Activated CD4-positive, alpha-beta T cell treated with anti-CD3 and anti-CD28 coated beads, Interleukin-2, amount 50 U/mL, for 48 hours (primary cell): ENCODE results near the gene ARFIP1.
"Not testable (repeated sequence)": the region's sequence is repeated elsewhere in the genome, so short reads cannot be mapped to it uniquely, and the experiment has no call there.

ENCODE experiments used
- DNase-seq, 2 experiments: peaks; one replicate each; pipeline ENCODE4 v3.0.0-alpha.2; 2020

The ARFIP1 gene

GRCh38 chr4:152785639-152786615 lies 6.2 kb downstream of the ARFIP1 start:
- no peak for DNase-seq

GRCh38 chr4:152786627-152787026 lies 6.9 kb downstream of the ARFIP1 start:
- DNase-seq, result no peak

- no peak for DNase-seq
Observed at GRCh38 chr4:152795891-152796290, 16.1 kb downstream of the ARFIP1 start.

GRCh38 chr4:152803541-152803940 lies 23.8 kb downstream of the ARFIP1 start:
- DNase-seq, result no peak

GRCh38 chr4:152805071-152805650 lies 25.4 kb downstream of the ARFIP1 start:
- DNase-seq, result no peak

GRCh38 chr4:152805818-152806217 lies 26.1 kb downstream of the ARFIP1 start:
- DNase-seq, result no peak

GRCh38 chr4:152806501-152807125 lies 26.9 kb downstream of the ARFIP1 start:
- DNase-seq, result no peak

GRCh38 chr4:152807294-152807829 lies 27.6 kb downstream of the ARFIP1 start:
- DNase-seq, result no peak

- no peak for DNase-seq
Observed at GRCh38 chr4:152808670-152809069, 28.9 kb downstream of the ARFIP1 start.

GRCh38 chr4:152810715-152811287 lies 31.0 kb downstream of the ARFIP1 start:
- DNase-seq, result no peak

- DNase-seq, result no peak
Observed at GRCh38 chr4:152815078-152815477, 35.3 kb downstream of the ARFIP1 start.

- DNase-seq, result no peak
Observed at GRCh38 chr4:152817331-152817730, 37.6 kb downstream of the ARFIP1 start.

- DNase-seq, result no peak
Observed at GRCh38 chr4:152819026-152819645, 39.4 kb downstream of the ARFIP1 start.

GRCh38 chr4:152820073-152820472 lies 40.3 kb downstream of the ARFIP1 start:
- no peak for DNase-seq

GRCh38 chr4:152822323-152822722 lies 42.6 kb downstream of the ARFIP1 start:
- DNase-seq, result no peak

- no peak for DNase-seq
Observed at GRCh38 chr4:152824561-152824960, 44.8 kb downstream of the ARFIP1 start.

- no peak for DNase-seq
Observed at GRCh38 chr4:152825336-152825735, 45.6 kb downstream of the ARFIP1 start.

GRCh38 chr4:152828122-152828521 lies 48.4 kb downstream of the ARFIP1 start:
- no peak for DNase-seq

- DNase-seq, result no peak
Observed at GRCh38 chr4:152831416-152831815, 51.7 kb downstream of the ARFIP1 start.

- no peak for DNase-seq
Observed at GRCh38 chr4:152836936-152837335, 57.2 kb downstream of the ARFIP1 start.

GRCh38 chr4:152839729-152840128 lies 60.0 kb downstream of the ARFIP1 start:
- not testable (repeated sequence) for DNase-seq

GRCh38 chr4:152843481-152844090 lies 63.8 kb downstream of the ARFIP1 start:
- DNase-seq, result no peak
